GM19238 (cell line): Measurements from ENCODE around the gene GRK5.
"Not testable (repeated sequence)": the region's sequence is repeated elsewhere in the genome, so short reads cannot be mapped to it uniquely, and the experiment has no call there.

Experiments
- DNase-seq: peaks from one replicate; pipeline ENCODE4 v3.0.0; 2011; ENCODE audit warnings: low spot score; ENCODE audit not compliant: insufficient read length

Gene GRK5

GRCh38 chr10:119419931-119420330 lies 212.6 kb downstream of the GRK5 start:
- DNase-seq: no peak

- no peak for DNase-seq
These were observed 213.8 kb downstream of the GRK5 start for GRCh38 chr10:119420950-119421875.

GRCh38 chr10:119421891-119422681 lies 214.7 kb downstream of the GRK5 start:
- DNase-seq: no peak

GRCh38 chr10:119422682-119423509 lies 215.5 kb downstream of the GRK5 start:
- DNase-seq: no peak

GRCh38 chr10:119423510-119424257 lies 216.3 kb downstream of the GRK5 start:
- DNase-seq: no peak

GRCh38 chr10:119424258-119424975 lies 217.0 kb downstream of the GRK5 start:
- no peak for DNase-seq

- no peak for DNase-seq
These were observed 217.9 kb downstream of the GRK5 start for GRCh38 chr10:119425102-119425880.

- no peak for DNase-seq
These were observed 218.5 kb downstream of the GRK5 start for GRCh38 chr10:119425881-119426170.

GRCh38 chr10:119426699-119427098 lies 219.3 kb downstream of the GRK5 start:
- no peak for DNase-seq

- no peak for DNase-seq
These were observed 220.0 kb downstream of the GRK5 start for GRCh38 chr10:119427263-119427864.

- DNase-seq: no peak
These were observed 221.4 kb downstream of the GRK5 start for GRCh38 chr10:119428789-119429188.

- DNase-seq: no peak
These were observed 222.4 kb downstream of the GRK5 start for GRCh38 chr10:119429771-119430170.

- DNase-seq: no peak
These were observed 223.8 kb downstream of the GRK5 start for GRCh38 chr10:119431034-119431772.

- no peak for DNase-seq
These were observed 224.4 kb downstream of the GRK5 start for GRCh38 chr10:119431773-119432135.

- DNase-seq: not testable (repeated sequence)
These were observed 227.6 kb downstream of the GRK5 start for GRCh38 chr10:119434942-119435341.

GRCh38 chr10:119438717-119439116 lies 231.3 kb downstream of the GRK5 start:
- no peak for DNase-seq

- no peak for DNase-seq
These were observed 232.6 kb downstream of the GRK5 start for GRCh38 chr10:119439922-119440321.

GRCh38 chr10:119441151-119441821 lies 233.9 kb downstream of the GRK5 start:
- no peak for DNase-seq
